Measurements from ENCODE around the gene WDR59. TPM values are rescaled to one million over a fixed set of nuclear protein-coding genes. Genes with fewer than 3 reads are reported as not detected.

The WDR59 gene
- total and polyA plus RNA-seq, 2 experiments from 2014 or later, result 38.7 to 54.5 TPM

GRCh38 chr16:74901606-74902005, 83.3 kb downstream of the WDR59 start (continued):
- no peak for TF ChIP-seq ZNF462 (CRISPR knock-in tag; IDR thresholded peaks at IDR 0.05)
- TF ChIP-seq STAT1 (IDR thresholded peaks at IDR 0.05; ENCODE audit: unreplicated experiment), result no peak

- Histone ChIP-seq H3K4me2 (no peak overlapping the region), H3K36me3 (ENCODE audit: insufficient read depth) (peaks cover 18% of the 10 kb centered on the region), H3F3A (replicated peaks; ENCODE audit: low read depth) (no peaks in the 10 kb centered on the region), H3K27ac (ENCODE audit: low read depth) (no peak overlapping the region), H2AFZ (no peak overlapping the region), H3K79me2 (replicated peaks; ENCODE audit: insufficient read depth) (no peaks in the 10 kb centered on the region), H3K4me3 (no peak overlapping the region), H3K9me2 (ENCODE audit: insufficient read depth) (no peaks in the 10 kb centered on the region), H3K27me3 (ENCODE audit: insufficient read depth) (no peaks in the 10 kb centered on the region), H4K20me1 (replicated peaks; ENCODE audit: insufficient read depth) (0 out of 2 replicates have a peak, but pooled peaks cover 8% of the 10 kb centered on the region), H3K4me1 (ENCODE audit: insufficient read depth) (peaks cover 6% of the 10 kb centered on the region; the same call in 1 of the 2 replicates)
- peaks cover 4% of the 10 kb centered on the region for H3K27me3 Mint-ChIP-seq (ENCODE audit: insufficient read depth, low read depth, poor library complexity)
- no peak overlapping the region for H3K27ac Mint-ChIP-seq
- TF ChIP-seq JUNB (IDR thresholded peaks at IDR 0.05; ENCODE audit: unreplicated experiment) (no peak), POLR2AphosphoS5 (IDR thresholded peaks at IDR 0.05; ENCODE audit: low read depth) (no peak), ZNF331 (CRISPR knock-in tag; IDR thresholded peaks at IDR 0.05; ENCODE audit: low read depth) (no peak), EZH2phosphoT487 (IDR thresholded peaks at IDR 0.05; ENCODE audit: unreplicated experiment) (no peak)
- peaks cover 22% of the 10 kb centered on the region; the same call in 2 of the 3 replicates for H3K36me3 Mint-ChIP-seq (ENCODE audit: low read depth)
- DNase-seq (ENCODE audit: low spot score), result no peak
- H3K4me1 Mint-ChIP-seq, result peaks cover 12% of the 10 kb centered on the region
- no peaks in the 10 kb centered on the region for H3K9me3 Mint-ChIP-seq
- no peak for ATAC-seq
- H3K4me3 Mint-ChIP-seq, result no peak overlapping the region
These were observed 85.1 kb downstream of the WDR59 start for GRCh38 chr16:74899816-74900215.
